HG03342 (cell line): ENCODE results near the gene PALD1.
A peak's percentile ranks its signal among the peaks of the same experiment; 100 is the strongest.
"Not testable (repeated sequence)": the region's sequence is repeated elsewhere in the genome, so short reads cannot be mapped to it uniquely, and the experiment has no call there.

Experiments used
- ATAC-seq: cut with Tn5 transposase; IDR thresholded peaks from one replicate; pipeline ENCODE4 v1.9.1; 2021; ENCODE audit warnings: mild to moderate bottlenecking, moderate library complexity; ENCODE audit not compliant: unreplicated experiment

The PALD1 gene

DNA sequence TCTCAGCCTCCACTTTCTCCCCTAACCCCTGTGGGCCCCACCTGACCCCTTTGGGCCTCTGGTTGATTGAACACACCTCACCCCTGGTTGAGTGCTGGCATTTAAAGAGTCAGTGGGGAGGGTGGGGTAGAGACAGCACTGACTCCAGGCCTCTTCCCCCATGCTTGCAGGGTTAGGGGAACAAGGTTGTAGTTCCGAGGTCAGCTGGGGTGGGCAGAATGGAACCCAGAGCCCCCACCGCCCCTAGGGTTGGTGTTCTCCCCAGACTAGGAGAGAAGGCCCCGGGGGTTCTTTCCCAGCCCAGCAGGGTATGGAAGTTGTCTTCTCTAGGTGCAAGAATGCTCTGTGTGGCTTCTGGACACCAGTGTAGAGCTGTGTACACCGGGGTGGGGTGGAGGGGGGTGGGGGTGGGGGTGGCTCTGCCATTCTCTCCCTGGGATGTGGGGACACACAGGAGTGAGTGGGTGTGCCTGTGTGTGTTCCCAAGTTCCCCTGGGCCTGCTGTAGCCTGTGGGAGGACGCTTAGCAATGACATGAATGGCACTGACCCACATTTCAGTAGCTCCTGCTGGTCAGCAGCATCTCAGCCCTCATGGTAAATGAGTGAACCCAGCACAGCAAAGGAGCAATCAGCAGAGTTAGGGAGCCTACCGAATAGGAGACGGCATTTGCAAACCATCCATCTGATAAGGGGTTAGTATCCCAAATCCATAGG is 90.4 kb downstream of the PALD1 start:
- no peak for ATAC-seq

GRCh38 chr10:70571236-70571635 is 92.7 kb downstream of the PALD1 start:
- no peak for ATAC-seq

GRCh38 chr10:70571636-70572439 is 93.3 kb downstream of the PALD1 start:
- no peak for ATAC-seq

DNA sequence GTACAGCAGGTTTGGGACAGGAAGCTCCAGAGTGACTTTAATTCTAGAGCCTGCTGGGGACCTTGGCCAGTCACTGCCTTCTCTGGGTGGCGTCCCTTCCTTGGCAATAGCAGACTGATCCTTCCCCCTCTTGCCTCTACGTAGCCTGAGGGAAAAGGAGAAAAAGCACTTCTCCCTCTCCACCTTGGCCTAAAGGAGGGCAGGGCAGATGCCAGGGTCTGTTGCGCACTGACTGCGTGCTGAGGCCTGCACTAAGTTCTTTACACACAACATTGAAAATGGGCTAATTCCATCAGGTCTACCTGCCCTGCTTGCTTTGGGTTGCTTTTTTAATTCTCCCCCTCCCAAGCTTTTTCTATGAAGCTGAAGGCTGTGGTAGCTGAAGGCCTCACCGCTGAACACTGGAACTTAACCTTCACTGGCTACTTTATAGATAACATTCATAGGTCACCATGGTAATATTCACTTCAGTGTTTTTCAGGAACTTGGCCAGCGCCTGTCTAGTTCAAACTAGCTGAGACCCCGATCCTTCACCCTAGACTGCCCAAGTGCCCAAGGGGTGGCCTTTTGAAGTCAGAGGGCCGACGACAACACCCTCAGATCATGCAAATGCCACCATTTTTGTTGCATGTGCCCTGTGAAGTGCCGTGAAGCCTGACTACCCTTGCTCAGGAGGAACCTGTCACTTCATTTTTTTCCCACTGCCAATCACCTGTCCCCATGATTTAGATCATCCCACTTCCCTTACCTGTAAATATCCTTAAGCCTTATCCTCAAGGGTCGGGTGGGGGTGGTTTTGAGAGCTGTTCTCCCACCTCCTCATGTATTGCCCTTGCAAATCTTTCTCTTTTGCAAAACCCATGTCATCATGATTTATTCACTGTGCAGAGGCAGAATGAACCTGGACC is 95.3 kb downstream of the PALD1 start:
- ATAC-seq = no peak

- no peak for ATAC-seq
Observed at GRCh38 chr10:70575486-70575873, 96.9 kb downstream of the PALD1 start.

DNA sequence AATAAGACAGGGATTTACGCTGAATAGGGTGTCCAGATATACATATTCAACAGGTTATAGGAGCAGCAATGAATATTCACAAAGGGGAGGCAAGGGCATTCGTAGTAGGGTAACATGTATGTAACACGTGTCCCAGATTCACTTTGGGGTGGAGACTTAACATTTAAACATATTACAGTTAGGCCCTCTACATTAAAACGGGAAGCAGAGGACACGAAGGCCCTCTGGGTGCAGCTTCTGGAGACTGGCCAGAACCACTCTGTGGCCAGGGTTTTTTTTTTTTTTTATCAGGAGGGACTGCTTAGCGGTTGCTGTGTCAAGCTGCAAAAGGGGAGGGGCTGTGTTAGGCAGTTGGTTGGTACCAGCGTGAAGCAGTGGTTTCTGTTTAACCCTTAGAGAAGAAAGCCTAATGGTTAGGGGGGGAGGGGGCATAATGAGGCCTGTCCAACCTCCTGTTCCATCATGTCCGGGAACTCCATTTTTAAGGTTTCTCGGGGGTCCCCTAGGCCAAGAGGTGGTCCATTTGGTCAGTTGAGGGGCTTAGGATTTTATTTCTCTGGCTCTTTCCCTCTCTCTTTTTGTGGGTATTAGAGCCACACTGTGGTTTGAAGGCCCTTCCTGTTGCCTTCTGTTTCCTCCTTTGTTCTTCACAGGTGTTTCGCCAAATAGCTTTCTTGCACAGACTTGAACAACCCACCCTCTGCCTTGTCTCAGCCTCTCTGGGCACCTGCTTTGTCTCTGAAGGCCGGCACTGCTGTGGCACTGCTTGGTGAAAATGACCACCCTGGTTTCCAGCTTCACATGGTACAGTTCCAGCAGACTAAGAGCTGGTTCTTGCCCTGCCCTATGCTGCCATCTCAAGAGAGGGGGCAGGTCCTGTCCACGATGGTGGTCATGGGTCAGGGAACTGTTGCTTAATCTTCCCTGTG is 97.6 kb downstream of the PALD1 start:
- peak; percentile 47 for ATAC-seq

DNA sequence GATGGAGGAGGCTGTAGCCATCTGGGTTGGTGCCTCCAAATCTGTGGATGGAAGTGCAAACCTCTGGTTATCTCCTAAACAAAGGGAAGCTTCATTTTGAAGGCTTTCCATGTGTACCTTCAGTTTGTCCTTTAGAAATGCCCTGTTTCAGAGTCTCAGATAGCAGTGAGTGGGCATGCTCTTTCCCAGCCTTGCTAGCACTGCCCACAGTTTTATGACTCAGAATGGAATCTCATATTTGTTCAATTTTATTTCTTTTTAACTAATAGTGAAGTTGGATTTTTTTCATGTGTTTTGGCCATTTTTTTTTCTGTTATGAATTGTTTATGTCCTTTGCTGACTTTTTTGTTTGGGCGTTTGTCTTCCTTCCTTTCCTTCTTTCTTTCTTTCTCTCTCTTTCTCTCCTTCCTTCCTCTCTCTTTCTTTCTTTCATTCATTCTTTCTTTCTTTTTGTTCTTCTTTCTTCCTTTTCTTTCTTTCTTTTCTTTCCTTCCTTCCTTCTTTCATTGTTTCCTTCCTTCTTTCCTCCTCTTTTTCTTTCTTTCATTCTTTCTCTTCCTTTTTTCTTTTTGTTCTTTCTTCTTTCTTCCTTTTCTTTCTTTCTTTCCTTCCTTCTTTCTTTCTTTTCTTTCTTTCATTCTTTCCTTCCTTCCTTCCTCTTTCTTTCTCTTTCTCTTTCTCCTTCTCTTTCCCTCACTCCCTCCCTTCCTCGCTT is 98.4 kb downstream of the PALD1 start:
- no peak for ATAC-seq

DNA sequence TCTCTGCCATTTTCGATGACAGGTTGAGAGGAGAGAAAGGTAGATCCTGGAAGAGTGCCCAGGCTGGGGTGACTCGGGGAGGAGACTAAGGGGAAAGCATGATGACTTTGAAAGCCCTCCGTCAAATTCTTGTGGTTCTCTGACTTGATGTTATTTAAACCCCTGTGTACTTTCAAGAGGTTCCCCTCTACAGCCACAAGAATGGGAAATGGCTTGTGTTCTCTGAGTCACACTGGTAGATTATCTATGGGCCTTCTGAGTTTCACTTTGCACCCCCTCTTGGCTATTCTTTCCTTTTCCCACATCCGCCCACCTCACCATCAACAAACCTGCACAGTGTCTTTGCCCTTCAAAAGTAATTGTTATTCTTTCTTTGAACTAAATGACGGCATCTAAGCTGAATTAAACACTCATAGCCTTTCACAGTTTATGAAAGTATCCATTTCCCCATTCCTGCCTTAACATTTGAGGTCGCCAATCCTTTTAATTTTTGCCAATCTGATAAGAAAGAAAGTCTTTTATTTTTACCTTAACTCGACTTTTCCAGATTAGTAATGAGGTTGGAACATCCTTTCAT is 99.9 kb downstream of the PALD1 start:
- ATAC-seq = peak; percentile 44

- ATAC-seq = no peak
Observed at GRCh38 chr10:70579234-70580002, 100.9 kb downstream of the PALD1 start.

- not testable (repeated sequence) for ATAC-seq
Observed at GRCh38 chr10:70581176-70581575, 102.6 kb downstream of the PALD1 start.

- no peak for ATAC-seq
Observed at GRCh38 chr10:70582793-70583668, 104.5 kb downstream of the PALD1 start.

DNA sequence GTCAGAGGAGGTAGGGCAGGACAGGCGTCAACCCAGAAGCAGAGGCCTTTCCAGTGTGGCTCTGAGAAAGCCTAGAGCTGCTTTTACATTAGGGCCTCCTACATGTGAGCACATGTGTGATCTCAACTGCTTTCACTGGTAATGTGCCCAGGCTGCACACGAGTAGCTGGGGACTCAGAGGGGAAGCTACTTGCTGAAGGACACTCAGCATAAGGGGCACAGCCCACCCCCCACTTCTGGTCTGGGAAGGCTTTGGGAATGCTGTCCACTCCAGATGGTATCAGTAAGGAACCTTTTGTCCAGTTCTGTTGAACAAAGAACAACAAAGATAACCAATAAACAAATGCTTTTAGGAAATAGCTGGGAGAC is 105.1 kb downstream of the PALD1 start:
- ATAC-seq = no peak

- no peak for ATAC-seq
Observed at GRCh38 chr10:70584366-70584765, 105.8 kb downstream of the PALD1 start.

- ATAC-seq = no peak
Observed at GRCh38 chr10:70584909-70585544, 106.5 kb downstream of the PALD1 start.

- no peak for ATAC-seq
Observed at GRCh38 chr10:70585578-70586169, 107.1 kb downstream of the PALD1 start.

GRCh38 chr10:70586348-70586930 is 107.9 kb downstream of the PALD1 start:
- no peak for ATAC-seq
